DND-41 (cell line): ENCODE data around the gene KLHL3.

Experiments
- ATAC-seq: fragments of 200-7000 bp; cut with Tn5 transposase; 3 replicates; pipeline ENCODE4 v1.9.1; 2021; ENCODE audit warnings: low read depth; ENCODE audit not compliant: insufficient read depth
- DNase-seq: peaks from one replicate; pipeline ENCODE4 v3.0.0-alpha.2; 2020
- H2AFZ ChIP-seq: 2 replicates; pipeline ENCODE4 v1.6.0; 2012; ENCODE audit warnings: low read depth, low read length
- H3K27ac ChIP-seq: 2 replicates; pipeline ENCODE4 v1.5.1; 2012; ENCODE audit warnings: low read length, inconsistent platforms
- H3K27me3 ChIP-seq: fragments of 200-600 bp; sonication (generic); 2 replicates; pipeline ENCODE4 v1.6.0; 2012; ENCODE audit warnings: low read length, mild to moderate bottlenecking, inconsistent platforms; ENCODE audit not compliant: insufficient read depth, poor library complexity
- H3K36me3 ChIP-seq: 2 replicates; pipeline ENCODE4 v1.5.1; 2012; ENCODE audit warnings: low read length, inconsistent platforms; ENCODE audit not compliant: insufficient read depth
- H3K4me1 ChIP-seq: 2 replicates; pipeline ENCODE4 v1.5.1; 2012; ENCODE audit warnings: mild to moderate bottlenecking, low read length; ENCODE audit not compliant: insufficient read depth
- H3K4me2 ChIP-seq: 2 replicates; pipeline ENCODE4 v1.6.0; 2012; ENCODE audit warnings: mild to moderate bottlenecking, moderate library complexity, low read length, inconsistent platforms; ENCODE audit not compliant: insufficient read depth
- H3K4me3 ChIP-seq, 2 experiments: fragments of 200-600 bp in 1 of 2; shearing (Covaris generic) in 1 of 2; 2 replicates each; pipeline ENCODE4 v1.5.1; 2012 to 2016; ENCODE audit warnings: inconsistent platforms in 2 of 2, low read length in 2 of 2, mild to moderate bottlenecking in 2 of 2, low read depth in 1 of 2, moderate library complexity in 1 of 2
- H3K79me2 ChIP-seq: 2 replicates; pipeline ENCODE4 v1.6.0; 2012; ENCODE audit warnings: low read length, inconsistent platforms; ENCODE audit not compliant: insufficient read depth
- H3K9ac ChIP-seq: 2 replicates; pipeline ENCODE4 v1.6.0; 2012; ENCODE audit warnings: low read depth, mild to moderate bottlenecking, inconsistent platforms, low read length, moderate library complexity
- H3K9me3 ChIP-seq: 2 replicates; pipeline ENCODE4 v1.5.1; 2012; ENCODE audit warnings: low read length, moderate library complexity, mild to moderate bottlenecking, inconsistent platforms; ENCODE audit not compliant: insufficient read depth, severe bottlenecking
- H4K20me1 ChIP-seq: 2 replicates; pipeline ENCODE4 v1.6.0; 2012; ENCODE audit warnings: low read length; ENCODE audit not compliant: insufficient read depth
- CTCF ChIP-seq: IDR thresholded peaks from 2 replicates; pipeline ENCODE4 v1.5.1; 2012; ENCODE audit warnings: borderline replicate concordance, low read length, moderate library complexity, mild to moderate bottlenecking; ENCODE audit not compliant: poor library complexity, severe bottlenecking; ENCODE audit errors: extremely low read depth
- EZH2 ChIP-seq: IDR thresholded peaks from 3 replicates; pipeline ENCODE4 v1.6.1; 2012; ENCODE audit warnings: borderline replicate concordance, low read depth, mild to moderate bottlenecking, moderate library complexity, low read length, inconsistent platforms; ENCODE audit not compliant: severe bottlenecking

Gene KLHL3

GRCh38 chr5:137572042-137572695 lies 163.7 kb downstream of the KLHL3 start:
- H3K27ac ChIP-seq = no peak overlapping the region
- no peak overlapping the region for H3K4me2 ChIP-seq
- H3K9ac ChIP-seq = no peak overlapping the region
- H3K27me3 ChIP-seq = no peaks in the 10 kb centered on the region
- ATAC-seq = no peak
- H4K20me1 ChIP-seq = no peaks in the 10 kb centered on the region
- no peak overlapping the region for H3K4me3 ChIP-seq
- no peaks in the 10 kb centered on the region for H3K36me3 ChIP-seq
- DNase-seq = no peak
- no peak for TF ChIP-seq CTCF
- no peak for TF ChIP-seq EZH2
- no peaks in the 10 kb centered on the region for H3K4me1 ChIP-seq
- H3K9me3 ChIP-seq = no peaks in the 10 kb centered on the region
- H3K79me2 ChIP-seq = no peaks in the 10 kb centered on the region
- H2AFZ ChIP-seq = no peak overlapping the region

GRCh38 chr5:137570070-137570469 lies 165.8 kb downstream of the KLHL3 start:
- Histone ChIP-seq H3K27me3 (no peaks in the 10 kb centered on the region), H3K4me2 (no peak overlapping the region), H3K4me1 (no peaks in the 10 kb centered on the region), H3K9me3 (no peaks in the 10 kb centered on the region), H3K4me3 (no peak overlapping the region), H4K20me1 (no peaks in the 10 kb centered on the region), H3K27ac (no peak overlapping the region), H3K9ac (no peak overlapping the region), H3K79me2 (no peaks in the 10 kb centered on the region), H2AFZ (no peak overlapping the region), H3K36me3 (no peaks in the 10 kb centered on the region)
- TF ChIP-seq EZH2 (no peak), CTCF (no peak)
- ATAC-seq = no peak
- no peak for DNase-seq
